ENCODE data around the gene BEND7.
"Not testable (repeated sequence)": the region's sequence is repeated elsewhere in the genome, so short reads cannot be mapped to it uniquely, and the experiment has no call there.

The BEND7 gene

GRCh38 chr10:13420532-13421307, 108.1 kb downstream of the BEND7 start:
- DNase-seq (ENCODE audit: low spot score): no peak

- no peak for DNase-seq (ENCODE audit: low spot score)
Observed at GRCh38 chr10:13417459-13418126, 111.2 kb downstream of the BEND7 start.

- no peak for DNase-seq (ENCODE audit: low spot score)
Observed at GRCh38 chr10:13416760-13417159, 112.1 kb downstream of the BEND7 start.

- DNase-seq (ENCODE audit: low spot score): no peak
Observed at GRCh38 chr10:13414855-13415254, 114.0 kb downstream of the BEND7 start.

GRCh38 chr10:13414137-13414536, 114.7 kb downstream of the BEND7 start:
- DNase-seq (ENCODE audit: low spot score): no peak

GRCh38 chr10:13412894-13413293, 115.9 kb downstream of the BEND7 start:
- DNase-seq (ENCODE audit: low spot score): no peak

GRCh38 chr10:13404791-13405190, 124.0 kb downstream of the BEND7 start:
- no peak for DNase-seq (ENCODE audit: low spot score)

- no peak for DNase-seq (ENCODE audit: low spot score)
Observed at GRCh38 chr10:13404305-13404759, 124.5 kb downstream of the BEND7 start.

- DNase-seq (ENCODE audit: low spot score): not testable (repeated sequence)
Observed at GRCh38 chr10:13403426-13403825, 125.4 kb downstream of the BEND7 start.

GRCh38 chr10:13402021-13402420, 126.8 kb downstream of the BEND7 start:
- DNase-seq (ENCODE audit: low spot score): no peak

- no peak for DNase-seq (ENCODE audit: low spot score)
Observed at GRCh38 chr10:13401142-13401541, 127.7 kb downstream of the BEND7 start.

- DNase-seq (ENCODE audit: low spot score): no peak
Observed at GRCh38 chr10:13400196-13400965, 128.4 kb downstream of the BEND7 start.

- DNase-seq (ENCODE audit: low spot score): no peak
Observed at GRCh38 chr10:13399752-13400151, 129.1 kb downstream of the BEND7 start.

GRCh38 chr10:13399236-13399635, 129.6 kb downstream of the BEND7 start:
- DNase-seq (ENCODE audit: low spot score): no peak

- DNase-seq (ENCODE audit: low spot score): no peak
Observed at GRCh38 chr10:13397052-13397451, 131.8 kb downstream of the BEND7 start.

GRCh38 chr10:13396369-13396768, 132.4 kb downstream of the BEND7 start:
- DNase-seq (ENCODE audit: low spot score): no peak

- DNase-seq (ENCODE audit: low spot score): no peak
Observed at GRCh38 chr10:13395540-13395939, 133.3 kb downstream of the BEND7 start.

GRCh38 chr10:13393640-13394039, 135.2 kb downstream of the BEND7 start:
- DNase-seq (ENCODE audit: low spot score): no peak

- no peak for DNase-seq (ENCODE audit: low spot score)
Observed at GRCh38 chr10:13392701-13393100, 136.1 kb downstream of the BEND7 start.
